RKO (cell line): ENCODE measurements around the gene TNRC6C.
A peak's percentile ranks its signal among the peaks of the same experiment; 100 is the strongest.
"Not testable (repeated sequence)": the region's sequence is repeated elsewhere in the genome, so short reads cannot be mapped to it uniquely, and the experiment has no call there.

Experiments used
- DNase-seq: peaks from one replicate; pipeline ENCODE4 v3.0.0-alpha.2; 2016; ENCODE audit warnings: low spot score

TNRC6C gene

GRCh38 chr17:77933777-77934398, 24.6 kb upstream of the TNRC6C start:
- no peak for DNase-seq

DNA sequence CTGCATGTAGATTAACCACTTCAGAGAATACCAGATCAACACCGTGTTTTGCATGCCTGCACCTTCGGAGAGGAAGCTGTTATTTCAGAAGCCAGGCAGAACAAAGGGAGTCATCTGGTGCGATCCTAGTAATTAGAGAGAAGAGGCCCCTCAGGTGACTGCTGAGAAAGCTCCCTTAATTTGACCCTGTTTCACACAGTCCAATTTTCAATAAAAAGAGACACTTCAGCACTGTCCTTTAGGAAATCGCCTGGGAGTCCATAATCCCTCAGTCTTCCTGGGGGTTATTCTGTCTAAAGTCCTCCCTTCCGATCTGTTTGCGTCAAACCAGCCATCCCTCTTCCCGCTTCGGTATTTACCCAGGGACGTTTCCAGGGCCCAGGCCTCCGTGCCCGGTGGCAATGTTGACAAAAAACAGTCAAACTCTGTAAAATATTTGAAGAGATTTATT, 23.4 kb upstream of the TNRC6C start:
- DNase-seq, result no peak

DNA sequence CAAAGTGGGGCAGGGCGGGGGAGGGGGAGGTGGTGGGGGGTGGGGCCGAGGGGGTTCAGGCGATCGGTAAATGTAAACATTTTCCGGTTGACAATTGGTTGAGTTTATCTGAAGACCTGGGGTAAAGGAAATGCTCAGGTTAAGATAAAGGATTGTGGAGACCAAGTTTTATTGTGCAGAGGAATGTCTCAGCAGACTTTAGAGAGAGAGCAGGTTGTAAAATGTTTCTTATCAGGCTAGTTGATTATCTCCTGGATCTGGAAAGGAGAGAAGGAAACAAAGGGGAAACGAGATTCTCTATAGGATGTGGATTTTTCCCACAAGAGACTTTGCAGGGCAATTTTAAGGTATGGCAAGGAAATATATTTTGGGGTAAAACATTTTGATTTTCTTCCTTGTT, 22.8 kb upstream of the TNRC6C start:
- DNase-seq, result not testable (repeated sequence)

DNA sequence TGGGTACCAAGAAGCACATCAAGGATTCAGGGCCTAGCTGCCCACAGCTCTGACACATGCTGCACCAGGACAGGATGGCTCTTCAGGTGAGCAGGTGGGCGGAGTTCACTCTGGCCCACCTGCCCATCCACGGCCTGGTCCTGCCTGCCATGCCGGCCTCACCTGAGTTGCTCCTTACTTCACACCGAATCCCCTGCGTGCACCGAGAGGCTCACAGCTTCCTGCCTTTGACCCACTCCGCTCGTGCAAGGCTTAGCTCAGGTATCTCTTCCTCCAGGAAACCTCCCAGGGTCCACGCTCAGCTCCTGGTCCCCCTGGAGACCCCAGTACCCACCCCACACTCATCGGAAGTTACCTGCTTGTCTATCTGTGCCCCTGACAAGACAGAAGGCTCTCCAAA, 21.6 kb upstream of the TNRC6C start:
- DNase-seq, result no peak

DNA sequence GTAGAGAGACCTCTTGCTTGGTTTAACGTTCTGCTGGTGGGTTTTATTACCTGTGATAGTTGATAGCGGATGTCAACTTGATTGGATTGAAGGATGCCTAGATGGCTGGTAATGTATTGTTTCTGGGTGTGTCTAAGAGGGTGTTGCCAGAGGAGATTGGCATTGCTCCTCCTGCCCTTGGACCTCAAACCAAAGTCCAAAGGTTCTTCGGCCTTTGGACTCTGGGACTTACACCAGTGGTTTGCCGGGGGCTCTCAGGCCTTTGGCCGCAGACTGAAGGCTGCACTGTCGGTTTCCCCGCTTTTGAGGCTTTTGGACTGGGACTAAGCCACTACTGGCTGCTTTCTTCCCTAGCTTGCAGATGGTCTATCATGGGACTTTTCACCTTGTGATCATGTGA, 17.5 kb upstream of the TNRC6C start:
- DNase-seq, result no peak

GRCh38 chr17:77942112-77942988, 16.2 kb upstream of the TNRC6C start:
- no peak for DNase-seq

DNA sequence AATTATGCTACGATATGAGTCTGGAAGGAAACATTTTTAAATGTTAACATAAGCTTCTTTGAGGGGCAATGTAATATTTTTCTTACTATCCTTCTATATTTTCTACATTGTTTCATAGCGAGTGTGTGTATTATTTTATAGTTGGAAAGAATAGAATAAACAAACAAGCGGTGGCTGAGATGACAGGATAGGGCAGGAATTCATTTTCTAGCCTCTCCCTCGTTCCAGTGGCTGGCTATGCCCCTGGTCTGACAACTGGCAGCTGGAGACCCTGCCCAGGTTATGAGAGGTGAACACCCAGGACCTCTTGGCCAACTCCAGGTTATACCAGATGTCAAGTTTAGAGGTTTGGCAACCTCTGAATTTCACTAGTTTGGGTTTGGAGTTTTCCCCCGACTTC, 14.5 kb upstream of the TNRC6C start:
- no peak for DNase-seq

GRCh38 chr17:77944390-77945222, 13.9 kb upstream of the TNRC6C start:
- no peak for DNase-seq

GRCh38 chr17:77946900-77947645, 11.4 kb upstream of the TNRC6C start:
- no peak for DNase-seq

- DNase-seq, result peak; percentile 80
Observed at GRCh38 chr17:77948690-77949114, 9.8 kb upstream of the TNRC6C start.

- no peak for DNase-seq
Observed at GRCh38 chr17:77951123-77951522, 7.4 kb upstream of the TNRC6C start.

GRCh38 chr17:77952368-77952767, 6.1 kb upstream of the TNRC6C start:
- DNase-seq, result no peak

DNA sequence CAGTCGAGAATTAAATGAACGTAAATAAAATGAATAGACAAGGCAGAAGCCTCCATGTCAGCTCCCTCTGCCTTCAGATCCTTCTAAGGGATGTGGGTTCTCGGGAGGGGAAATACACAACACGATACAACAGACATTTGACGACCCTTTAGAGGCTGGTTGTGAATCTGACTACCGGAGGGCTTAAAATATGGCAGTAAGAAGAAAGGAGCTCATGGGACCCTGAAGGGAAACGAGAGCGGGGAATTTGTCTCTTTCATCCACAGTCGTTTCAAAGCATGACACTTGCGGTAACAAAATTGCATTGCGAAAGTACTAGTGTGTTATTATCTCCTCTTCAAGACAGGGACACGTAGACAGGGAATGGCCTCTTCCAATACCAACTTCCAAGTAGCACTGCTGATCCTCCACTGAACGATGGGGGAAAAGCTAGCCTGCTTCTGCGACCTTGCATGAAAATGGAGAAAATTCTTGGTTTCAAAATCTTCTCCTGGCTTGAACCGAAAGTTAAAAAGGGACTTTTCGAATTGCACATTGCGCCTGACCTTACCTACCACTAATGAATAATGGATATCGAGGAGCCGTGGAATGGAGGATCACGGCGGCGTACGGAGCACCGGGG, 1.2 kb upstream of the TNRC6C start:
- no peak for DNase-seq

GRCh38 chr17:77958716-77959125, 218 bp downstream of the TNRC6C start:
- no peak for DNase-seq

DNA sequence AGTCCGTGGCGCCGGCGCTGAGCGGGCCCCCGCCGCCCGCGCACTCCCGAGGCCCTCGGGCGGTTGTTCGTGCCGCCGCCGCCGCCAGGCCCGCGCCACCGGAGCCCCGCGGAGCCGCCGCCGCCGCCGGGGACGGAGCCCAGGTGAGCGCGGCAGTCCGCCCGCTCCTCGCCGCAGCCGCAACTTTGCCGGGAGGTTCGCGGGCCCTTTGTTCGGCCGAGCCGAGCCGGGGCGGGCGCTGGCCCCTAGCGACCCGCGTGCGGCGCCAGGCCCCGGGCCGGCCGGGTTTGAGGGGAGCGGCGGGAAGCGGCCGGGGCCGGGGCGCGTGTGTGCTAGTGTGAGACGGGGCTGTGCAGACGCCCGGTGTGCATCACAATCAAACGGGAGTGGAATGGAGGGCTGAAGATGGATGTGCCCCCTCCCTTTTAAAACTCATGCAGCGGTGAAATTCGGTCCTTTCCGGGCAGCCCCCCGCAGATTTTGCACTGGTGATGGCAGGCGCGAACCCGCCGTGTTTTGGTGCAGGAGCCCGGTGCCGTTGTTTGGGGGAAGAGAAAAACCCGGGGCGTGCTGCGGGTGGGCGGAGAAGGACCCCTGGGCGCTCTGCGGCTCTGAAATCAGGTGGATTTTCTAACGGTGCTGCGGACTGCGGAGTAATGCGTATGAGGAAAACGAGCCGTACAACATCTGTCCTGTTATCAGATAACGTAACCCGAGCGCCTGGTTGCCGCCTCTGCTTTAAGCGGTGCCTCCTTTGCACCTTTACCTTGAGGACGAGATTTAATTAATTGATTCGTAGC, 823 bp downstream of the TNRC6C start:
- no peak for DNase-seq

GRCh38 chr17:77959926-77960521, 1.5 kb downstream of the TNRC6C start:
- no peak for DNase-seq

GRCh38 chr17:77961741-77962140, 3.2 kb downstream of the TNRC6C start:
- no peak for DNase-seq

- DNase-seq, result no peak
Observed at GRCh38 chr17:77962348-77962747, 3.8 kb downstream of the TNRC6C start.

DNA sequence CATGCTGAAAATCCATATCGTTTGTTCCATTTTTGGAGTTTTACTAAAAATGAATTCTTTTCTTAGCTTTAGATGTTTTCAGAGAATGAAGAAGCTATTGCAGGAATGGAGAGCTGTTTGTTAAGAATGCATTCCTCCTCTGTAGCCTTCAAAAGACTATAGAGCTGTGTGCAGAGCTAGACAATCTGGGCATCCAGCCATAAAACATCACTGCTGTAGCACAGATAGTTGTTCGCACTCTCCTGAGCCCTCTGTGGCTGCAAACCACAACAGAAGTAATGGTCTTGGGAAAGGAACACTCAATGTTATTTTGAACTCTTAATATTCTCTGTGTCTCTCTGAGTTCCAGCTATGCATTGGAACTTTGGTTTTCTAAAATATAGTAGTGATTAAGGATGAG, 4.9 kb downstream of the TNRC6C start:
- no peak for DNase-seq

GRCh38 chr17:77965352-77965751, 6.8 kb downstream of the TNRC6C start:
- no peak for DNase-seq
